CD4-positive, alpha-beta T cell treated with Interferon alpha-2 for 1 hour (primary cell): ENCODE results near the gene NCEH1.
"Not testable (repeated sequence)": the region's sequence is repeated elsewhere in the genome, so short reads cannot be mapped to it uniquely, and the experiment has no call there.

Source experiments
- DNase-seq, 2 donors: peaks; one replicate each; pipeline ENCODE4 v3.0.0-alpha.2; 2020 to 2022

NCEH1 gene, protein sequence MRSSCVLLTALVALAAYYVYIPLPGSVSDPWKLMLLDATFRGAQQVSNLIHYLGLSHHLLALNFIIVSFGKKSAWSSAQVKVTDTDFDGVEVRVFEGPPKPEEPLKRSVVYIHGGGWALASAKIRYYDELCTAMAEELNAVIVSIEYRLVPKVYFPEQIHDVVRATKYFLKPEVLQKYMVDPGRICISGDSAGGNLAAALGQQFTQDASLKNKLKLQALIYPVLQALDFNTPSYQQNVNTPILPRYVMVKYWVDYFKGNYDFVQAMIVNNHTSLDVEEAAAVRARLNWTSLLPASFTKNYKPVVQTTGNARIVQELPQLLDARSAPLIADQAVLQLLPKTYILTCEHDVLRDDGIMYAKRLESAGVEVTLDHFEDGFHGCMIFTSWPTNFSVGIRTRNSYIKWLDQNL

DNA sequence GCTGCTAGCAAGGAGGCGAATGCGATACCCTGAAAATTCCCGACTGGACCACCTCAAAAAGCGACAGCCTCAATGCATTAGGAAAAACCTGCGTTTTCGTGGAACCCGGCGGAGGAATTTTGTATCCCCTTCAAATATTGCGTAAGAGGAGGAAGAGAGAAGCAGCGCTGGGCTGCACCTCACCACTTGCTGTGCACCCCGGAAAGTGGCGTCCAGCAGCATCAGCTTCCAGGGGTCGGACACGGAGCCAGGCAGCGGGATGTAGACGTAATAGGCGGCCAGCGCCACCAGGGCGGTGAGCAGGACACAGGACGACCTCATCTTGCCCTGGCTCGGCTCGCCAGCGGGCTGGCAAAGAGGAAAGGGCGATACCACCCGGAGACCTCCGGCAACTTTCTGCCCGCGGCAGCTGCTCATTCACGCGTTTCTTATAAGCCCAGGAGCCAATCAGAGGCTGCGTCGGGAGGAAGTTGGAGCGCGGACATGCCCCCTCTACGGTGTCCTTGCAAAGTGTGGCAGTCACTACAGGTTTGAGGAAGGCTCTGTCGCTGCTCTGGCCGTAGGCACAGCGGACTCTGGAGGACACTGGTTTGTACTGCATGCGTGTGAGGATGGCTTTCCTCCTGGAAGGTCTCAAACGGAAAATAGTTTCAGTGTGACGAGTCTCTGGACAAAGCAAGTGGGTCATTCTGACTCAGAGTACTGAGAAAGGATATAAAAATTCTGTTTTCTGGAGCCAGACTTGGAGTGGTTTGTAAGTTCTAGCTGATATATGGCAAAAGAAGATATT, at the start of gene NCEH1:
NCEH1 (minus strand) TSS at position 404 of the 790 bp plus-strand sequence; CDS start at position 321, 83 bp downstream.
- DNase-seq: peak; percentile 78 to 84

DNA sequence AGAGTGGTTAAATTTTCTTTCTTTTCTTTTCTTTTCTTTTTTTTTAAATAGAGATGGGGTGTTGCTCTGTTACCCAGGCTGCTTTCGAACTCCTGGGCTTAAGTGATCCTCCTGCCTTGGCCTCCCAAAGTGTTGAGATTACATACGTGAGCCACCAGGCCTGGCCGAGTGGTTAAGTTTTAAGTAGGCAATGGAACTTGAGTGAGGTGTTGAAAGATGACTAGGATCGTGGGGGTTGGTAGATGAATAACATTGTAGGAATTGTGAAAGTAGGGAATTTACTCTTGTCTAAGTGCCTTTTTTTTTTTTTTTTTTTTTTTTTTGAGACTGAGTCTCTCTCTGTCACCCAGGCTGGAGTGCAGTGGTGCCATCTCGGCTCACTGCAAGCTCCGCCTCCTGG, 49.5 kb upstream of the NCEH1 start:
- DNase-seq: not testable (repeated sequence)

DNA sequence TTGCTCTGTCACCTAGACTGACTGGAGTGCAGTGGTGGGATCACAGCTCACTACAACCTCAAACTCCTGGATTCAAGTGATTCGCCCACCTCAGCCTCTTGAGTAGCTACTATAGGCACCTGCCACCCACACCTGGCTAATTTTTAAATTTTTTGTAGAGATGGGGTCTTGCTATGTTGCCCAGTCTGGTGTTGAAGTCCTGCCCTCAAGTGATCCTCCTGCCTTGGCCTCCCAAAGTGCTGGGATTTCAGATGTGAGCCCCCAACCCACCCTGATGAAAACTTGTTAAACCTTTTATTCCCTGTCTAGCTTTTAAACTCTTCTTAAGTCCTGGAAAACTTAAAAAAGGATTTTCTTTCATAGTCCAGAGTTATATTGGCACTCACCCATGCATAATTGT, 42.3 kb upstream of the NCEH1 start:
- no peak for DNase-seq

DNA sequence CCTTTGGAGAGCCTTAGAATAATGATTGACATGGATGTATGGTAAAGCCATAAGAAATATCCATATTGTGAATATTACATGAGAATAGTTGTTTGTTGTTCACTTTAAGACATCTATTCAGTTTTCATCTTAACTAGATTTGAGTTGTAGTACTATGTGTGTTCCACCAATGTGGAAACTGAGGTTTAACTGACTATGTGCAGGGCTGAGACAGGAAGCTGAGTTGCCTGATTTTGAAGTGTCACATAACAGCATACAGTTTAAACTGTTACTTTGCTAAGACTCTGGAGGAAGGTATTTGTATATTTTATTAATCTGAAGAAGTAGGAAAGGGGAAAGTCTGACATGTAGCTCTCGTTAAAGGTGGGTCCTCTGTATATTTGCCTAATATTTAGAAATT, 41.8 kb upstream of the NCEH1 start:
- no peak for DNase-seq

DNA sequence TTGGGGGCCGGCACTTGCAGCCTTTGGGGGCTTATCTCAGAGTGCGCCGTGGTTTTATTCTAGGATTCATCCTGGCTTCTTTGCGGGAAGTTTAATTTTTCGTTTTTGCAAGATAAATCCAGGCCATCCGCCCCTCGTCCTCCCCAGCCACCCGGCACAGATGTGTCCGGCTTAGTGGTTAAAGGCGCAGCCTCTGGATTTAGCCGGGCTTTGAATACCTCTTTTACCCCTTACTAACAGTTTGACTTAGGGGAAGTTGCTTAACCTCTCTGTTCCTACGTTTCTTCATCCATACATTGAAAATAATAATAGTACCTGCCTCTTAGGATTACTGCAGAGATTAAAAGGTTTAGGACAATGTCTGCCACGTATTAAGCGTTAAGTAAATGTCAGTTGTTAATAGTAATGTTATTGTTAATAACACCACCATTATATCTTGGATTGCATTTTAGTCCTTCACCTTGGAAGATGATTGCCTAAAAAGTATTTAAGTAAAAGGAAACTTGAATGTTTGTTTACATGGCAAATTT, 40.4 kb upstream of the NCEH1 start:
- peak in 1 of 2 donors; percentile 12 for DNase-seq

DNA sequence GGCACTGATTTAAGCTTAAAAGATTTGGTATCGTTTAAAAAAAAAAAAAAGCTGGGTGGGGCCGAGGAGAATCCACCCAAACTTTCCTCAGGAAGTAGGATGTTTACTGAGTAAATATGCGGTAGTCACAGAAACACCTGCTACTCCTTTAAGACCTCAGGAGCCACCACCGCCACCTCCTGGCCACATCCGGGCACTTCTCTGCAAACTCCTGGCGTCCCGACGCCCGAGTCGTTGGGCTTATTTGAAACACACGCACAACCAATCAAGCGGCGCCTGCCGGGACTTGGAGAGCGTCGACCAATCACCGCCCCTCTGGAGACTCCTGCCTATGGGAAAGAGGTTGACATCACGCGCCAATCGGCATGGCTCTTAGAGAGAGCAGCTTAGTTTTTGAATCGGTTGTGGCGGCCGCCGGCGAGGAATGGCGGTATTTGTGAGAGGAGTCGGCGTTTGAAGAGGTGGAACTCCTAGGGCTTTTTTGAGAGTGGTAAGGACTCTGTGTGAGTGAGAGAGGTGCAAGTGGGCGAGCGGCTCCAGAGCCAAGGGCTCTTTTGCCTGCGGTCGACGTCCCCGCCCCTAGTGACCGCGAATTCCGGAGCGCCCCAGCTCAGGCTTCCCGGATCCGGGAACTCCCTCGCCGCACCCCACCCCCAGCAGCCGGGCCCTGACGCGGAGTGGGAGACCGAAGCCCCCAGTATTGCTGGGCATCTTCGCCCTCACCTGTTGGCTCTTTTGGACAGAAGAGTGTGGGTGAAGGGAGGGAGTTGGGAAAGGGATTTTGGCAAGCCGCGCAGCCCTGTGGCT, 39.7 kb upstream of the NCEH1 start, which contains the start of gene ECT2:
ECT2 (plus strand) TSS at position 359 of the 807 bp plus-strand sequence. CDS start 3,805 bp downstream, outside the sequence.
- DNase-seq: peak; percentile 98

DNA sequence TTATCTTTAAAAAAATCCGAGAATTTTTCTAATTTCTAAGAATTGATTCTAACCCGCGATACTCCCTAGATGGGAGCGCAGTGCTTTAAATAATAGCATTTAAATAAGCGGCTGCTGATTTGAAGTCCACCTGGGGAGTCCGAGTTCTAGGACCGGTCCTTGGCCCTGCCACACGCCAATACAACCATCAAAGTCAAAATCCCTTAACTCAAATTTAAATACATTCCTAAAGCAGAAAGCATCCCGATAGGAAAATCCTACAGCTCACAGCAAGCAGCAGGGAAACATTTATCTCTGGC, 39.2 kb upstream of the NCEH1 start:
- DNase-seq: no peak

DNA sequence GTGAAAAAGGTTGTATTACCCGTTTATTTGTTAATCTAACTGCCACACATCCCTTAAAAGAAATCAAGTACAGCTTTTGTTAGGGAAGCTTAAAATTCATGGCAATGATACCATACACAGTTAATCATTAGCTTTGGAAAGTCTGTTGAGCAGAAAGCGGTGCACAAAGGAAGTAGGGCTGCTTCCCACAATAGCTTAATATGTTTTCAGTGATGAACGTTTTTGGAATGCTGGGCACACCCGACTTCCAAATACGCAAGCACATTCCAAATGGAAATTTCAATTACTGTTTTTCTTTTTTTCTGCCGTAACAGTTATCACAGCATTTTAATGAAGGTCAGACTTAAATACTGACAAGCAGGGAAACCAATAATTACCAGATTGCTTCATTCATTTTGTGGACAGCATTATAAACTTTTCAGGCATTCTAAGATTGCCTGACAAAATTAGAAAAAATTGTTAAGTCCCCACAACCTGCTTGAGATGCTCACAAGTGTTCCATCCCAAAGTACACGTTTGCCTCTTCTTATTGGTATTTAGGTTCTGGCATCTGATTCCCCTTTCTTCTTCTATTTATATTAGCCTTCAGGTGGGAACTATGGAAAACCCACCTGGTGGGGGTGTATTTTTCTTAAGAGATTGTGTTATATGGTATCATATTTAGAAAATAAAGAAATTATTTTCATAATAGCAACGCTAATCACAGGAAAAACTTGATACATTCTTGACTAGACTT, 38.5 kb upstream of the NCEH1 start:
- DNase-seq: no peak

DNA sequence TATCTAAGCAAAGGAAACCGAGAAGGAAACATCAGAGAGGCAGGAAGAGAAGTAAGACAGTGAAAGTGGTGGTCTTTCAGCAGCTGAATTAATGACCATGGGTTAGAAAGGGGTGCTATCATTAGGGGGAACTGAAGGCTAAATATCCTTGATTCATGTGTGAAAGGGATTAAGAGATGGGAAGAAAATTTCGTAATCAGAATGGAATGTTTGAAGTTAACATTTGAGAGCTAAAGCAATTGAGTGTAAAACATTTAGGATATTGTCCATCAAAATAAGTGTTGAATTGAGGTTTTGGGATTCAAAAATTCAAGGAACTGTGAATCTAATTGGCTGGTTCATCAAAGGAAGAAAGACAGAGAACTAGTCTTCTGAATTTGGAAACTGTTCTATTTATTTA, 35.6 kb upstream of the NCEH1 start:
- no peak for DNase-seq

DNA sequence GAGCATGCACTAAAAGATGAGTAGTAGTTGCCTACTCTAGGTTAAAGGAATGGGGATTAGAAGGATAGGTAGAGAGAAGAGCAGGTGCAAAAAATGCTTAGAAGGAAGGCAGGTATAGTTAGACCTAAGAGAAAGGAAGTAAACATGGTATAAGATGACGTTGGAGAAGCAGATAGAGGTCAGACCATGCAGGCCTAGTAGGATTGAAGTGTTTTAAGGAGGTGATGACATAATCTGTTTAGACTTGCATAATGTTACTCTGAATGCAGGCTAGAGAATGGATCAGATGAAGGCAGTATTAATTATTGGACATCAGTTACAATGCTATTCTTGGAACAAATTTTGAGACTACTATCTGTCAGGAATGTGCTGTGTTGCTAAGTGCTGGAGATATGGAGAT, 28.6 kb upstream of the NCEH1 start:
- no peak for DNase-seq

DNA sequence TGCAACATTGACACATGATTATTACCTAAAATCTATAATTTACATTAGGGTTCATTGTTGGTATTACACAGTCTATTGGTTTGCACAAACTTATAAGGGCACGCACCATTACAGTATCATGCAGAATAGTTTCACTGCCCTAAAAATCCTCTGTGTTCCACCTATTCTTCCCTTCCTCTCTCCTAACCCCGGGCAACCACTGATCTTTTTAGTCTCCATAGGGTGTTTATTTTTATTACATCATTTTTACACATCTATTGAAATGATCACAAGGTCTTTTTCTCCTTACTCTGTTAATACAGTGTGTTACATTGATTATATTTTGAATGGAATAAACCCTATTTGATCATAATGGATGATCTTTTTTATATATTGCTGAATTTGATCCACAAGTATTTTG, 24.1 kb upstream of the NCEH1 start:
- DNase-seq: no peak

DNA sequence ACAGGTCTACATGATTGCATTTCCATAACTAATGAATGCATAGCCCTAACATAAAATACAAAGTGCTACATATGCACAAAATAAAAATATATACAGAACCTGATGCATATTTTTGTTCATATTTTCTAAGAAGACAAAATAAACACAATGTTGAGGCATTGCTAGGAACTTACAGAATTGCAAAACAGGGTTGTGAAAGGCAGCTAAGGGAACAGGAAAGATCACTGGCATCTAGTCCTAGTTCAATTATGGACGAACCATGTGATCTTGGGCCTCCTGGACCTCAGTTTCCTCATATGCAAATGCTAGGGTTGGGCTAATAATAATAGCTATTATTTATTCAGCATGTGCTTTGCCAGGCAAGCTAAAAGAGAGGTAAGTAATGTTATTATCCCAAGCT, 15.5 kb upstream of the NCEH1 start:
- DNase-seq: no peak

DNA sequence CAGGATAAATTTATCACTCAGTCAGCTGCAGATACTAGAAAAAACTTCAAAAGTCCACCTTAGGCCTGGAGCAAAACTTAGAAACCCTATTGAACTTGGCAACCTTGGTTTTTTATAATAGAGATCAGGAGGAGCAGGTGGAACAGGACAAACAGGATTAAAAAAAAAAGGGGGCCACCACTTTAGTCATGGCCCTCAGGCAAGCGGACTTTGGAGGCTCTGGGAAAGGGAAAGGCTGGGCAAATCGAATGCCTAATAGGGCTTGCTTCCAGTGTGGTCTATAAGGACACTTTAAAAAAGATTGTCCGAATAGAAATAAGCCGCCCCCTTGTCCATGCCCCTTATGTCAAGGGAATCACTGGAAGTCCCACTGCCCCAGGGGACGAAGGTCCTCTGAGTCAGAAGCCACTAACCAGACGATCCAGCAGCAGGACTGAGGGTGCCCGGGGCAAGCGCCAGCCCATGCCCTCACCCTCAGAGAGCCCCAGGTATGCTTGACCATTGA, 11.7 kb upstream of the NCEH1 start:
- DNase-seq: not testable (repeated sequence)

DNA sequence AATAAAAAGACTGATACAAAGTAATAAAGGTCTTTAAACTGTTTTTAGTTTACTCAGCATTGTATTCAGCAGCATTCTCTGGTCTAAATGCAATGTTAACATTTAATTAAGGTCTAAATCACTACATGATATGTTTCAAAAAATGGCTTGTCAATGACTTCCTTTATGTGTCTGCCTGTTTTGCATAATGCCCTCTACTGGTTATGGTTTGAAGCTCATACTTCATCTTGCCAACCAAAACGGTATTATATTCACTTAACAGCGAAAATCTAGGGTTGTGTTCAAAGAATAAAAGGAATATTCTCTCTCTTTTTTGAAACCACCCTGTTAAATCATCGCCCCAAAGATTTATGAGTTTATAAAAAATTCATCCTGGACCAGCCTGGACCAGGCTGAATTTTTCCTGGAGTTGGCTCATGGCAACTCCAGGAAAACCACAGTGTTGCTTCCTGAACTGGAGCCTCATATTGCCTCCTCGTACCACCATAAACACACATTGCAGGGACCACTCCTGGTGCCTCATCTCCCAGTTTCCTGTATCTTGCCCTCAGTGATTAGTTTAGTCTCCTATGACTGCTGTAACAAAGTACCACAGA, 6.7 kb upstream of the NCEH1 start:
- DNase-seq: peak in 1 of 2 donors; percentile 27

DNA sequence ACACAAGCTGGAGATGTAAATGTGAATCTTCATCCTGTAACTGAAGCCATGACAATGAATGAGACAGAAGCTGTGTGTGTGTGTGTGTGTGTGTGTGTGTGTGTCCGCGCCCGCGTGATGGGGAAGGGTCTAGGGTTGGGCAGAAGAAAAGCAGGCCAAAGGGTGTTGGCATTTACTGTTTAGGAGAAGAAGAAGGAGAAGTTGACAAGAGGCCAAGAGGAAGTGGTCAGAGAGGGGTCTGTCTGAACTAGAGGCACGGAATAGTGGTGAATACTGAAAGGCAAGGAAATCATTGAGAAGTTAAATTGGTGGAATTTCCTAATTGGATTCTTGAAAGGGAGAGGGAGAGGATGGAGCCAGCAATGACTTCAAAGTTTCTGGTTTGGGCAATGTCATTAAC, 5.6 kb upstream of the NCEH1 start:
- peak; percentile 7 to 13 for DNase-seq

DNA sequence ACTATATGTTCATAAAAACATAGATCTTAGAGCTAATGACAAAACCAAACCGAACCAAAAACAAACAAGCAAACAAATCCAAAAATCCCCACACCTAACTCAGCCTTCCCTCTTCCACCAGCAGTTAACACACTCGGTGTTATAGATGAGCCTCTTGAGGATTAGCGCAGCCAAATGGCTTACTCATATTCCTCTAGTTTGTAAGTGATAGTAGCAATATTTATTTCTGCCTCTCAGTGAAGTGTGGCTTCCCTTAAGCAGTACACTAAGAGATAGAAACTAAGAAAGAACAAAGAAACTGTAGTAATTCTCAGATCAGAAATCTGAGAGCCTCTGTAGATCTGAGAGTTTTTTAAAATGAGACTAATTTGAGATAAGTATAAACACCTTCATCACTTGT, 2.4 kb upstream of the NCEH1 start:
- no peak for DNase-seq

DNA sequence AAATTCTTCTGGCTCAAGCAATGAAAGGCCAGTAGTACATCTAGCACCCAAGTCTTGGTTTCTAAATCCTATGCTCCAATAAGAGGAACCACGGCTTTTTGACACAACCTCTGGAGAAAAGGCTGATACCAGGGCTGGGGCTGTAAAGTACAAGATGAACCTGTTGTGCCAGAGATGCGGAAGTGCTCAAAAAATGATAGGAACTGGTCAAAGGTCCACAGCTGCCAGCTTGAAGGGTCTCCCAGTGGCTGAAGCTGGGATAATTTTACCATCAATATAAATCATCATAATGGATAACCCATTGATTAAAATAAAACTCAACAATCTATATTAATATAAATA, 558 bp upstream of the NCEH1 start:
- no peak for DNase-seq

DNA sequence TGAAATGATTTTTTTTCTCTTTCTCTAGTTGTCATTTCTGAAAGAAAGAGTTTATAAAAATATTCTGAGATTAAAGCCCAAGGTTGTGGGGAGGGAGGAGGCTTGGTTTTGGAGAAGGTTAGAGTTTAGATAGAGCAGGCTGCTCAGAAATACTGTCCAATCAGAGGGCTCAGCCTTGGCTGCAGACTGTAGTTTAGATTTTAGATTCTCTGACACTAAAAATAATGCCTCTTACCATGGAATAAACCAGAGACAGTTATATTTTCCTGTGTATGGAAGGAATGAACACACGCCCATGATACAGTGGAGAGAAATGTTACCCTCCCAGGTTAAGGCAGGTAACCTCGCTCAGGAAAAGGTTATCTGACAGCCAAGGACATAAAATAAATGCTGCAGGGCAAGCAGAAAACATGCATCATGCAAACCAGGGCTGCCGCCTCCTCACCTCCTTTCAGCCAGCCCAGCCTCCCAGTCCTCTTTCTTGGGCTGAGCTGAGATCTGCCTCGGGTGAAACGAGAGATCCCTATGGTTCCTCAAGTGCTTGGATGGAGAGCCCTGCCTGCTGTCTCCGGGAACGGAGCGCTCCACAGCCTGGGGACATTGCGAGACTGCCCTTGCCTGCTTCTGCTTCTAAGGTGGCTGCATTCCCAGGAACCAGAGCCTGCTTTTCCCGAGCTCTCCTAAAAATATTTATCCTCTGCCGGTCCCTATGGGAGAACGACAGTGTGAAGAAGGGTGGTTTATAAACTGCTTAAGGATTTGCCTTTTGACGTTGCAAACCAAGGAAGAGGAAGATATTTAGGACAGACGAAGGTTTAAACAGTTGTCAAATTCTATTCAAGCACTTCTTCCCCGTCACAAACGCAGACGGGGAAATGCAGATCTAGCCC, 848 bp downstream of the NCEH1 start:
- DNase-seq: peak in 1 of 2 donors; percentile 1

DNA sequence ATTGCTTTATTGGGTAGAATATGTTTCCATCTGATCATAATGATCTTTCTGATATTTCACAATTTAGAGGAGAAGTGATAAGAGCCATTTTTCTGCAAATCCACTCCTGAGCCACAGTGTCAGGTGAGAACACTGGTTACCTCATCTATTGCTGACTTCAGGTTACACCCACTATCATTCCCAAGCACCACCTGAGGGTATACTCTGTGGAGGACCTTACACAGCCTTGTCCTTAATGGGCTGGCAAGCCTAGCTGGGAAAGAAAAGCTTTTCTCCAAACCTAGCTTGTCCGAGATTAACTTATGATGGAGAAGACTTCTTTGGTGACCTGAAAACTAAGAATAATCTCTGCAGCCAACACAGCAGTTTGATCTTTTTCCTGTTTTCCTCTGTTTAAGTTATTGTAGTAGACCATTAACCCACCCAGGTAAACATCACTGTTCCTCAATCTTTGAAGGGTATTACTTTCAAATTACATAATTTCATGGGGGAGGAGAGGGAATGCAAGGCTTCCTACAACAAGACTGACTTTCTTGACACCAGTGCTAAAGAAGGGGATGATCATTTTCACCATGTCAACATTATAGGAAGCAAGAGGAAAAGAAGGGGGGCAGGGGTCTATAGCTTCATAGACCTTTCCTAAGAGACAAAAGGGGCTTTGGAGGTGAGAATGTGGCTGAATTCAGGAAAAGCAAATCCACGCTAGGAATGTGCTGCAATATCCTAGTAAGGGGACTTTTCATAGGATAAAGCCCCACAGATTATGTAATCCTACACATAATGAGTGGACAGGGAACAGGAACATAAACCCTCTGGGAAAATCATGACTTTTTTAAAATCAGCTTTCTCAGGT, 1.7 kb downstream of the NCEH1 start:
- no peak for DNase-seq

DNA sequence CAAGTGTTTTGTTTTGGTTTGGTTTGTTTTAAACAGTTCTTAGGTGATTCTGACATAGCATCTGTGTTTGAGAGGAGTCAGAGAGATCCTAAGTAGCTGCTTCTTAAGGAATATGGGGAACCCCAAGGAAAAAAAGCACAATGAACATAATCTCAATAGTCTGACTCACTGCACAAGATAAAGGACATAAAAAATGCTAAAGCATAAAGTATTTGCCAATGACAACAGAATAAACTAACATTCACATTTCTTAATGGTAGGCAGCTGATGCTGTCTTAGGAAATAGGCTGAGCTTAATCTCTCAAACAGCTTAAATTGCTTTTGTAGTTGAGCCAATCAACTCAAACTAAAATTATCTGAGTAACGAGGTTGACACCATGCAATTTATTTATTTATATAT, 2.9 kb downstream of the NCEH1 start:
- no peak for DNase-seq
